ENCODE results near the gene SMG1.
"Not testable (repeated sequence)": the region's sequence is repeated elsewhere in the genome, so short reads cannot be mapped to it uniquely, and the experiment has no call there.

SMG1 gene

GRCh38 chr16:18936727-18937340 lies 10.6 kb upstream of the SMG1 start:
- Histone ChIP-seq H3K9me3 (ENCODE audit: control insufficient read depth in 2 of 2, low read length in 2 of 2) (no peaks in the 10 kb centered on the region), H3K27ac (ENCODE audit: low read depth in 2 of 2, low read length in 2 of 2) (no peak overlapping the region), H3K9ac (ENCODE audit: low read depth in 1 of 2, low read length in 2 of 2) (no peak overlapping the region)

GRCh38 chr16:18933501-18933900 lies 7.3 kb upstream of the SMG1 start:
- no peaks in the 10 kb centered on the region for H3K36me3 ChIP-seq (ENCODE audit: control insufficient read depth in 2 of 2, insufficient read depth in 2 of 2, low read length in 2 of 2)
- H3K9me3 ChIP-seq (ENCODE audit: control insufficient read depth in 2 of 2, low read length in 2 of 2), result no peaks in the 10 kb centered on the region
- no peaks in the 10 kb centered on the region for H3K27me3 ChIP-seq (ENCODE audit: control insufficient read depth in 2 of 2, insufficient read depth in 2 of 2, low read length in 2 of 2)
- no peak overlapping the region for H3K27ac ChIP-seq (ENCODE audit: low read depth in 2 of 2, low read length in 2 of 2)
- no peak overlapping the region for H3K4me3 ChIP-seq (ENCODE audit: low read length in 2 of 2)
- H3K4me1 ChIP-seq (ENCODE audit: control insufficient read depth in 2 of 2, insufficient read depth in 2 of 2, low read length in 2 of 2), result peaks cover 2 to 7% of the 10 kb centered on the region in 2 donors
- no peak overlapping the region for H3K9ac ChIP-seq (ENCODE audit: low read depth in 1 of 2, low read length in 2 of 2)

More at GRCh38 chr16:18936727-18937340, 10.6 kb upstream of the SMG1 start:
- Histone ChIP-seq H3K4me3 (ENCODE audit: low read length in 2 of 2) (no peak overlapping the region), H3K27me3 (ENCODE audit: control insufficient read depth in 2 of 2, insufficient read depth in 2 of 2, low read length in 2 of 2) (no peaks in the 10 kb centered on the region), H3K4me1 (ENCODE audit: control insufficient read depth in 2 of 2, insufficient read depth in 2 of 2, low read length in 2 of 2) (peaks cover 0 to 14% of the 10 kb centered on the region in 2 donors), H3K36me3 (ENCODE audit: control insufficient read depth in 2 of 2, insufficient read depth in 2 of 2, low read length in 2 of 2) (no peaks in the 10 kb centered on the region)

- Histone ChIP-seq H3K9ac (ENCODE audit: low read depth in 1 of 2, low read length in 2 of 2) (no peak overlapping the region), H3K27ac (ENCODE audit: low read depth in 2 of 2, low read length in 2 of 2) (no peak overlapping the region)
Measured at GRCh38 chr16:18932243-18932987, 6.2 kb upstream of the SMG1 start.

GRCh38 chr16:18931756-18932155 lies 5.5 kb upstream of the SMG1 start:
- Histone ChIP-seq H3K4me3 (ENCODE audit: low read length in 2 of 2) (no peak overlapping the region), H3K4me1 (ENCODE audit: control insufficient read depth in 2 of 2, insufficient read depth in 2 of 2, low read length in 2 of 2) (peaks cover 2% of the 10 kb centered on the region in 2 donors), H3K27me3 (ENCODE audit: control insufficient read depth in 2 of 2, insufficient read depth in 2 of 2, low read length in 2 of 2) (no peaks in the 10 kb centered on the region), H3K36me3 (ENCODE audit: control insufficient read depth in 2 of 2, insufficient read depth in 2 of 2, low read length in 2 of 2) (no peaks in the 10 kb centered on the region), H3K27ac (ENCODE audit: low read depth in 2 of 2, low read length in 2 of 2) (no peak overlapping the region), H3K9ac (ENCODE audit: low read depth in 1 of 2, low read length in 2 of 2) (no peak overlapping the region), H3K9me3 (ENCODE audit: control insufficient read depth in 2 of 2, low read length in 2 of 2) (no peaks in the 10 kb centered on the region)

More at GRCh38 chr16:18932243-18932987, 6.2 kb upstream of the SMG1 start:
- H3K4me1 ChIP-seq (ENCODE audit: control insufficient read depth in 2 of 2, insufficient read depth in 2 of 2, low read length in 2 of 2), result peaks cover 2 to 7% of the 10 kb centered on the region in 2 donors
- H3K36me3 ChIP-seq (ENCODE audit: control insufficient read depth in 2 of 2, insufficient read depth in 2 of 2, low read length in 2 of 2), result no peaks in the 10 kb centered on the region
- H3K4me3 ChIP-seq (ENCODE audit: low read length in 2 of 2), result no peak overlapping the region
- no peaks in the 10 kb centered on the region for H3K27me3 ChIP-seq (ENCODE audit: control insufficient read depth in 2 of 2, insufficient read depth in 2 of 2, low read length in 2 of 2)
- H3K9me3 ChIP-seq (ENCODE audit: control insufficient read depth in 2 of 2, low read length in 2 of 2), result no peaks in the 10 kb centered on the region

- not testable (repeated sequence) for H3K4me1 ChIP-seq (ENCODE audit: control insufficient read depth in 2 of 2, insufficient read depth in 2 of 2, low read length in 2 of 2); H3K9me3 ChIP-seq (ENCODE audit: control insufficient read depth in 2 of 2, low read length in 2 of 2); H3K9ac ChIP-seq (ENCODE audit: low read depth in 1 of 2, low read length in 2 of 2); H3K36me3 ChIP-seq (ENCODE audit: control insufficient read depth in 2 of 2, insufficient read depth in 2 of 2, low read length in 2 of 2); H3K4me3 ChIP-seq (ENCODE audit: low read length in 2 of 2); H3K27me3 ChIP-seq (ENCODE audit: control insufficient read depth in 2 of 2, insufficient read depth in 2 of 2, low read length in 2 of 2); H3K27ac ChIP-seq (ENCODE audit: low read depth in 2 of 2, low read length in 2 of 2)
Measured at GRCh38 chr16:18930095-18930494, 3.9 kb upstream of the SMG1 start.

- H3K4me3 ChIP-seq (ENCODE audit: low read length in 2 of 2); H3K4me1 ChIP-seq (ENCODE audit: control insufficient read depth in 2 of 2, insufficient read depth in 2 of 2, low read length in 2 of 2); H3K27me3 ChIP-seq (ENCODE audit: control insufficient read depth in 2 of 2, insufficient read depth in 2 of 2, low read length in 2 of 2); H3K27ac ChIP-seq (ENCODE audit: low read depth in 2 of 2, low read length in 2 of 2); H3K36me3 ChIP-seq (ENCODE audit: control insufficient read depth in 2 of 2, insufficient read depth in 2 of 2, low read length in 2 of 2); H3K9ac ChIP-seq (ENCODE audit: low read depth in 1 of 2, low read length in 2 of 2); H3K9me3 ChIP-seq (ENCODE audit: control insufficient read depth in 2 of 2, low read length in 2 of 2): not testable (repeated sequence)
Measured at GRCh38 chr16:18928073-18928472, 1.9 kb upstream of the SMG1 start.

GRCh38 chr16:18925215-18925985 lies 808 bp downstream of the SMG1 start:
- H3K4me3 ChIP-seq (ENCODE audit: low read length in 2 of 2), result peak overlapping the region; percentile 81 to 83
- H3K36me3 ChIP-seq (ENCODE audit: control insufficient read depth in 2 of 2, insufficient read depth in 2 of 2, low read length in 2 of 2); H3K9me3 ChIP-seq (ENCODE audit: control insufficient read depth in 2 of 2, low read length in 2 of 2); H3K27me3 ChIP-seq (ENCODE audit: control insufficient read depth in 2 of 2, insufficient read depth in 2 of 2, low read length in 2 of 2); H3K4me1 ChIP-seq (ENCODE audit: control insufficient read depth in 2 of 2, insufficient read depth in 2 of 2, low read length in 2 of 2): not testable (repeated sequence)
- peak overlapping the region; percentile 85 for H3K9ac ChIP-seq (ENCODE audit: low read depth in 1 of 2, low read length in 2 of 2)
- peak overlapping the region; percentile 91 to 94 for H3K27ac ChIP-seq (ENCODE audit: low read depth in 2 of 2, low read length in 2 of 2)

- H3K9ac ChIP-seq (ENCODE audit: low read depth in 1 of 2, low read length in 2 of 2); H3K9me3 ChIP-seq (ENCODE audit: control insufficient read depth in 2 of 2, low read length in 2 of 2); H3K36me3 ChIP-seq (ENCODE audit: control insufficient read depth in 2 of 2, insufficient read depth in 2 of 2, low read length in 2 of 2); H3K4me3 ChIP-seq (ENCODE audit: low read length in 2 of 2); H3K27ac ChIP-seq (ENCODE audit: low read depth in 2 of 2, low read length in 2 of 2); H3K27me3 ChIP-seq (ENCODE audit: control insufficient read depth in 2 of 2, insufficient read depth in 2 of 2, low read length in 2 of 2); H3K4me1 ChIP-seq (ENCODE audit: control insufficient read depth in 2 of 2, insufficient read depth in 2 of 2, low read length in 2 of 2): not testable (repeated sequence)
Measured at GRCh38 chr16:18923935-18924334, 2.3 kb downstream of the SMG1 start.

GRCh38 chr16:18923124-18923523 lies 3.1 kb downstream of the SMG1 start:
- H3K9me3 ChIP-seq (ENCODE audit: control insufficient read depth in 2 of 2, low read length in 2 of 2); H3K4me1 ChIP-seq (ENCODE audit: control insufficient read depth in 2 of 2, insufficient read depth in 2 of 2, low read length in 2 of 2); H3K27ac ChIP-seq (ENCODE audit: low read depth in 2 of 2, low read length in 2 of 2); H3K9ac ChIP-seq (ENCODE audit: low read depth in 1 of 2, low read length in 2 of 2); H3K4me3 ChIP-seq (ENCODE audit: low read length in 2 of 2); H3K27me3 ChIP-seq (ENCODE audit: control insufficient read depth in 2 of 2, insufficient read depth in 2 of 2, low read length in 2 of 2); H3K36me3 ChIP-seq (ENCODE audit: control insufficient read depth in 2 of 2, insufficient read depth in 2 of 2, low read length in 2 of 2): not testable (repeated sequence)

GRCh38 chr16:18909585-18909984 lies 16.6 kb downstream of the SMG1 start:
- H3K4me1 ChIP-seq (ENCODE audit: control insufficient read depth in 2 of 2, insufficient read depth in 2 of 2, low read length in 2 of 2); H3K9me3 ChIP-seq (ENCODE audit: control insufficient read depth in 2 of 2, low read length in 2 of 2); H3K36me3 ChIP-seq (ENCODE audit: control insufficient read depth in 2 of 2, insufficient read depth in 2 of 2, low read length in 2 of 2); H3K27me3 ChIP-seq (ENCODE audit: control insufficient read depth in 2 of 2, insufficient read depth in 2 of 2, low read length in 2 of 2); H3K9ac ChIP-seq (ENCODE audit: low read depth in 1 of 2, low read length in 2 of 2); H3K27ac ChIP-seq (ENCODE audit: low read depth in 2 of 2, low read length in 2 of 2); H3K4me3 ChIP-seq (ENCODE audit: low read length in 2 of 2): not testable (repeated sequence)

Data from mucosa of rectum (tissue), 2 donors.